ENCODE results near the gene HOXA2.

HOXA2 gene

DNA sequence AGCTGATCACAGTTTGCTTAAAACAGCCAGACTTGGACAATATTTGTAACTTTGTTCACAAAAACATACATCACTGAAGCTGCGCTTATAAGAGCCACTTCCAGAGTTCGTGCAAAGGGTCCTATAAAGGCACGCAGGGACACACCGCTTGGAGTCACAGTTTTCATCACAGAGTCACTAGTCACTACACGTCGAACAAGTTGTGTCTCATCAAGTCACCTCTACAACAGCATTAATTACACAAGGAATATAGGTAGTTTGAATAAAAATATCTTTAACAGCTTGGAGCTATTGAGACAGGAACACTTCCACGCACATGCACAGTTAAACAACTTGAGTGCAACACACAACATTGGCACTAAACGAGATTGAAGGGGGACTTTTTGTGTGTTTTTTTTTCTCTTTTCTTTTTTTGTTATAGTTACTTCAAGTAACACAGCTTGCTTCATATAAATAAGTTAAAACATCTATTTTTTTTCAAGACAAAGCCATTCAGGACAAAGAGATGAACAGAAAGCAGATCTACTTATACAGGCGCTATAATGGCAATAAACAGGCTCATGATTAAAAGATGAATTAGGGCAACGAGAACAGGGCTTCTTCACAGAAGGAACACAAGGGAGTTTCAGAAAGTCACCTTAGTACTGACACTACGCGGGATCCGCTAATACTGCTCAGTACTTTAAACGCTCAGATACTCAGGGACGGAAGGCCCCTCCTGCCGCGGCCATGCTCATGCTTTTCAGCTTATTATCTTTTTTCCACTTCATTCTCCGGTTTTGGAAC is 38.8 kb upstream of the HOXA2 start:
- DNase-seq (ENCODE audit: low read depth), result no peak

DNA sequence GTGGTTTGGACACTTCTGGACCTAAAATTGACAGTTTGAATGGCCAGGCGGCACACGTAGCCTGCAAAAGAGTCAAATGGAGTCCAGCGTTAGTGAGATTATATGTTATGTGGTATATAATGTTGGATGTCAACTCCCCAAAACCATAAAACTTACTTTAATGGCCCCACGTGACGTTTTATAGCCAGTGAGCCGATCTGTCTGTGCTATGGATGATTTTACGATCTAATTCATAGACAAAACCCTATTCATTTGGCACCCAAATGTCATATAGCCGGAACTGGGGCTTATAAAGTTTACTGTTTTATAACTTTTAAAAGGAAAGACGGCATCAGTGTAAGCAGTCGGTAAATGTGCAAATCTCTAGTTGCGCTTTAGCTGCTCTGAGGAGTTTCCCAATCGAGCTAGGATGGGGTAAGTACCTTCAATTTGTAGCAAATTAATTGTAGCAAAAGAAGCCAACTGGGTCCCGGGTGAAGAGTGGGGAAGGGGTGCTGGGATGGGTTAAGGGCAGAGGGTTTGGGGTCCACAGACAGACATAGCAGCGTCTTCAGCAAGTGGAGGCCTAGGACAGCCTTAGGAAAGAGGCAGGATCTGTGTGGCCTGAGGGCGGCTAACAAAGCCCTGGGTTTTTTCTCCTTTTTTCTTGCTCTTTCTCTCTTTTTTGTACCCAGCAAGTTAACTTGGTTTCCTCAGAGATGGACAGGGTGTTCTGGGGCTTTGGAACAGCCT is 37.8 kb upstream of the HOXA2 start:
- no peak for DNase-seq (ENCODE audit: low read depth)

DNA sequence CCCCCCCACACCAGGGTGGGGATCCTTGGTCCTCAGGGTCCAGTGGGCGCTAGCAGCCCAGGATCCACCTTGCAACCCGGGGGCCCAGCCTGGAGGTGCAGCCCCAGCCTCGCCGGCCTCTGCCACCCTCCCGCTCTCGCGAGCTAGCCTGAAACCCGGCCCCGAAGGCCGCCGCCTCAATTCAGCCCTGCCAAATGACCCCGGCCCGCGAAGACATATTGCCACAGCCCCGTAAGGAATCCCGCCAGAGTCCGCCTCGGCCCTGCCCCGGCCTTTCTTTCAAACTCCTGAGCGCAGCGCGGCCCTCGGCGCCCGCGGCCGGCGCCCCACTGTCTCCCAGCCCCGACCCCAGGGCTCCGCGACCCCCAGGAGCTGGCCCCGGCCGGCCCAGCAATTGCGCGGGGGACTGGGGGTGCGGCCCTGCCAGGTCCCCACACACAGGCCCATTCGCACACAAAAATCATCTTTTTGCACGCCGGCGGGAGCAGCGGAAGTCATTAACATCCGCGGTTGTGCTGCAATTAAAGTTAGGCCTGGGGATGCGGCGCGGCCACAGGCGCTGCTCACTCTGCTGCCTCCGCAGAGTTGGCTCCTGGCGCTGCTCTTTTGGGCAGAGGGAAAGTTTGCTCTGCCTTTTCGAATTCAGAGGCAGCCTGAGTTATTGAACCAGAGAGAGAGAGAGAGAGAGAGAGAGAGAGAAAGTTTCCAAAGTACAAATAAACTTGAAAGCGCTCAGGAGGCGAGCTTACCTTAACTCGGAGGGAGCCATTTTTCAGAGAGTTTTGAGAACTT is 37.0 kb upstream of the HOXA2 start:
- no peak for DNase-seq (ENCODE audit: low read depth)

DNA sequence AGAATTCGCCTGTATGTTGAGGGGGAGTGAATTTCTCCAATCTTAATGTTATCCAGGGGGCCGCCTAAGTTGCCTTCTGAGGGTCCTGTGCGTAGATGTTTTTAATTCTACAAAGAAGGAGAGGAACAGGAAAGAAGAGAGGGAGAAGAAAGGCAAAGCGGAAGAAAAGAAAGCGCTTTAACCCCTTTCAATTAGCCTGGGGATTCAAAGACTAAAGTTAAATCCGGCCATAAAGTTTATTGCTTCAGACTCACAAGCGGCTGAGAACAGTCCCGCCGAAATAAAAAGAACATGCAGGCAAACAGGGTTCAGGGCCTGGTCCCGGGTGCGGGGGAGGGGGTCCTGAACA is 36.5 kb upstream of the HOXA2 start:
- no peak for DNase-seq (ENCODE audit: low read depth)

DNA sequence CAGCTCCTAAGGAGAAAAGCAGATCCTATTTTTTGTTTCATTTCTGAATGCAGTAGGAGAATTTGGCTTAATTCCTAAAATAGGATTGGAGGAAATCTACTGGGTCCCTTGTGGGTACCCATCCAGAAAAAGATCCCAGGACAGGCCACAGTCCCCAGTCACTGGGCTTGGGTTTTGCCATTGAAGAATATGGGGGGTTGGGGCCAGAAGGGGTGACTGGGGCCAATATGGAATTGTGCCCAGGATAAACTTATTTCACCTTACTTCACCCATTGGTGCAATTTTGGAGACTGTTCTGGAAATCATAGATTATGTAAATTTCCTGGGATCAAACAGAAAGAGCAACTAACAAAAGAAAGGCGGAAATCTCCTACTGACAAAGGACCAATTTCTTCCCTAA is 36.0 kb upstream of the HOXA2 start:
- no peak for DNase-seq (ENCODE audit: low read depth)

DNA sequence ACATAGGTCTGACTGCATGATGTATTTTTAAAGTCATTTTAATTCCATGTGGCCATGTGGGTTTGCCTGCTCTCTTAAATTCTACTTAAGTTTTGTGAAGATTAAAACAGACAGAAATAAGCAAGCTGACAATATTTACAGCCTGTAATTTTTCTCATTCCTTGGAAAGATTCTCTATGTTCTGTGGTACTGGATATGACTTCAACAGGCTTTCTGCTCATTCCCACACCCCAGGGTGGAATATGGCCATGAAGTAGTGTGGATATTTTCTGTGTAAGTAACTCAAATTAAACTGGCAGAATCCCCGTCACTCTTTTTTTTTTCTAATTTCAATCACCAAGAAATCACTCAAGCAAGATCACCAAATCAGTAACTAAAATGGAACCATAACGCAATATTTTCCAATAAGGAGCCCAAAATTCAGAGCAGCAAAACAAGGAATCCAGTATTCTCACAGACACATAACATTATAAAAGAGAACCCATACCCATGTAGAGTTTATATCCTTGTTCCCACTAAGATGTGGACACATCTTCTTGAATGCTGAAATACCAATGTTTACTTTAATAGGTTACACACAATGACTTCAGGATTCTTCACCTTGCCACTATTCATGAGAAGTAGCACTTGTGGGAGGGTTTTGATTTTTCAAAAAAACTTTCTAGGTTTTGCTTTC is 35.3 kb upstream of the HOXA2 start:
- no peak for DNase-seq (ENCODE audit: low read depth)

DNA sequence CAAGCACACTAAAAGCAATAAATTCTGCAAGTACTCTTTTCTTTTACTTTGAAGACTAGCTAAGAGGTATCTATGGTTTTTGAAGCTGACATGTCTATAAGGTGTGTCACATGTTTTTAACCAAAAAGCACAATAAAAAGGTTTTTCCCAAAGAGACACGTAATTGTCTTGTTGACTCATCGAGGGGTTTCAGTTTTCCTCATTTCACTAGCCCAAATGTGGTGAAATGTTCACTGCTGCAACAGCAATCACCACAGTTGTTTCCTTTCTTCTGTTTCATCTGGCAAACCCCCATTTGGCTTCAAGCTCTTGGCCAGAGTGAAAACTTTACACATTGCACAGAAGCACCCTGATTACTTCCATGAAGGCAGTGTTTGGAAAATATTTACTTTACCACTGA is 31.9 kb upstream of the HOXA2 start:
- peak; percentile 84 for DNase-seq (ENCODE audit: low read depth)

DNA sequence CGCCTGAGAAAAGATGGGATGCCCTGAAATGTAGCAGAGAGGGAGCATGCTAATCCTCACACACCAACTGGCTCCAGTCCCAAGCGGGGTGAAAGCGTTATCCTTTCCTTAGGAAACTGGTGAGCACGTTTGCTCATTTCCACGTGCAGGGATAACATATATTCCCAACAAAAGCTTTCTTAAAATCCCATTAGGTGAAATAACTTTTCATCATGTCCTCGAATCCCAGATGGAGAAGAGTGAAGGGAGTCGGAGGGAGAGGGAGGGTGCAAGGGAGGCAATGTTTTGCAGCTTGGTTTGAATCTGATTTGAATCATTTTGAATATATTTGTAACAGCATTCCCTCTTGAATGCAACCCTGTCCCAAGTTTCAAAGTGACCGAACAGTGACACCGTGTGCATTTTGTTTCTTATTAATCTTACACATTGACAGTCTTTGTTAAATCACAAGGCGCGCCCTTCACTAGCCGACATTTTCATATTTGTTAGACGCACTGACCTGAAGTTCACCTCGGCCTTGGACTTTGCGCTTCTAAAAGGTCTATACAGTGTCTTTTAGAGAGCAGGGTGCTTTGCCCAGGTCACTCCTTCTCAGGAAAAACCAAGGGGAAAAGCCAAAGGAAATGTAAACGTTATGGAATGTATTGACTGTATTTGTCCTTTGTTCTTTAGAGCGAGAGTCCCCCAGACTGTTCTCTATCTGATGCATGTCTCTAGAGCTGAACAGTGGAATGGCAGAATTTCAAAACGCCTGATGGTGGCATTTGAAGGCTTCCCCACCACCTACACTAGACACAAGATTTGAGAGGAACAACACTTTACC is 31.1 kb upstream of the HOXA2 start:
- no peak for DNase-seq (ENCODE audit: low read depth)

DNA sequence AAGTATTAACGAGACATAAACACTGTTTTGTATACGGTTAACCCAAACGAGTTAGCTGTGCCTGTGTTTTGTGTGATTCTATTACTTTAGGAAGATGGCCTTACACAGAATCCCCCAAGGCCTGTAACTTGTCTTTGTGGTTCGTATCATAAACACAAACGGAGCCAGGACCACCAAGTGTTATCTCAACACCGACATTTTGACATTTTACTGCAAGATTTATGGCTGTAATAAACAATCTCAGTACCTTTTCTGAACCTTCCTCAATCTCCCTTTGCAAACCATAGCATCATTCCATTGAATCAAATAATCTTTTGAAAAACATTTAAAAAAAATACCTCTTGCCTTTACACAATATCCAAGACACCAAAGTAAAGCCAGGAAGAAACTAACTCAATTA is 30.5 kb upstream of the HOXA2 start:
- no peak for DNase-seq (ENCODE audit: low read depth)

DNA sequence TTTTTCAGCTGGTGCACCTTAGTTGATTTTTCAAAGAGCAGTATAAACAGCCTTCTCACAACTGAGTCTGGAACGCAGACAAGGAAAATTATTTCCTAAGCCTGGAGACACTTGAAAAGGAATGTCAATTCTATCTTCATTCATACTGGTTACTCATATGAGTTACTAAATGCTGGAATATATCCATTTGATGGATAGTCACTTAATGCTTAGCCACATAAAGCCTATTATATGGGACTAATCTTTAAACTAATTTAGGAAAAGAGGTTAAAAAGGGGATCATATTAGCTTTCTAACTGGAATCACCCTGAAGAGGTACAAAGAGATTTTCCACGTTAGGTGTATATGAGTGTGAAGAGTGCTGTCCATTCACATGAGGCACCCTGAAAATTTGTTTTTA is 29.7 kb upstream of the HOXA2 start:
- DNase-seq (ENCODE audit: low read depth), result no peak

DNA sequence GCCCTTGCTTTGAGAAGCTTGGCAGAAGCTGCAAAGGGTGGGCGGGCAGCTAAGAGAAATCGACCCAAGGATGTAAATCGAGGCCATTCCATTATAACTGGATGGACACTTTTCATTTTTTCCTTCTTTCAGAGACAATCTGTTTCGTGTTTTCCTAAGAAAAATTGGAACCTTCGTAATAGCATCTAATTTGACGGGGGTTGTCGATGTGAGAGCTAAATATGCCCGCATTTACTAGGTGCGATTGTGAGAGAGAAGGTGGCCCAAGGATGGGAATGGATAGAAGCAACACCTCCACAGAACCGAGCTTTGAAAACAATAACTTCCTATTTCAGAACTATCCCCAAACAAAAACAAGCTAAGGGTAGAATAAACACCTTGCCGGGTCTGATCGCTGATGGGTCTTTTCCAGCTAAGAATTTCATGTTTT is 28.9 kb upstream of the HOXA2 start:
- DNase-seq (ENCODE audit: low read depth), result no peak

DNA sequence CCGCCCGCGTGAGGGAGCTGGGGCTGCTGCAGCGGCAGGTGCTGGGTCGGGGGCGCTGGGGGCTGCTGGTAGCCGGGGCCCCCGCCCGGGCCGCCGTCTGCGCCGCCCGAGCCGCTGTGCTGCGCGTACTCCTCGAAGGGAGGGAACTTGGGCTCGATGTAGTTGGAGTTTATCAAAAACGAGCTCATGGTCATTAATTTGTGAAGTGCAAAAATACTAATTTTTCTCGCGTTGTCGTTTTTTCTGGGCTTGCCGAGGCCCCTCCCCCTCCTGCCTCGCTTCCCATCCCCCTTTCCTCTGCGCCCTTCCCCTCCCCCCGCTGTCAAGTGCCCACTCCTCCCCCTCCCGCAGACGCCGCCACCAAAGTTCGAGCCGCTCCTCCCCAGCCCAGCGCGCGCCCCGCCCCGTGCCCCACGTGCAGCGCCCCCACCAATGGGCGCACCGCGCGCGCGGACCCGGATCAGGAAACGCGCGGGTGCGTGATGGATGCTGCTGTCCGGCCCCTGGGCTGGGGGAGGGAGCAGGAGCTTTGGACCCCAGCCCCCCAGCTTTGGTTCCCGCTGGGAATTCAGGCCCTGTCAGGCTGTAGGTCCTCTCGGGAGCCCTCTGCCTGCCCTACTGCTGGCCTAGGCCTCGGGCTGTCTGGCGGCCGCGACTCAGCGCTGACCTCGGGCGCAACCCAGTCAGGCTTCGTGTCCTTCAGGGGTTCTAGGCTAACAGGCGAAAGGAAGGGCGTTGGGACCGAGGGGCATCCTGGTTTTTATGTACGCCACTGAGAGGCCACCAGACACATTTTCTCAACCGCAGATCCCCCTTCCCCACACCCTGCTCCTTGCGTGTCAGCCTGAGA is 28.3 kb upstream of the HOXA2 start, which contains the start of gene HOXA4:
Gene HOXA4, minus strand, starts transcription at position 218 of the 850 bp plus-strand sequence. Its CDS starts 24 bp downstream, at position 194.
- peak; percentile 90 for DNase-seq (ENCODE audit: low read depth)

DNA sequence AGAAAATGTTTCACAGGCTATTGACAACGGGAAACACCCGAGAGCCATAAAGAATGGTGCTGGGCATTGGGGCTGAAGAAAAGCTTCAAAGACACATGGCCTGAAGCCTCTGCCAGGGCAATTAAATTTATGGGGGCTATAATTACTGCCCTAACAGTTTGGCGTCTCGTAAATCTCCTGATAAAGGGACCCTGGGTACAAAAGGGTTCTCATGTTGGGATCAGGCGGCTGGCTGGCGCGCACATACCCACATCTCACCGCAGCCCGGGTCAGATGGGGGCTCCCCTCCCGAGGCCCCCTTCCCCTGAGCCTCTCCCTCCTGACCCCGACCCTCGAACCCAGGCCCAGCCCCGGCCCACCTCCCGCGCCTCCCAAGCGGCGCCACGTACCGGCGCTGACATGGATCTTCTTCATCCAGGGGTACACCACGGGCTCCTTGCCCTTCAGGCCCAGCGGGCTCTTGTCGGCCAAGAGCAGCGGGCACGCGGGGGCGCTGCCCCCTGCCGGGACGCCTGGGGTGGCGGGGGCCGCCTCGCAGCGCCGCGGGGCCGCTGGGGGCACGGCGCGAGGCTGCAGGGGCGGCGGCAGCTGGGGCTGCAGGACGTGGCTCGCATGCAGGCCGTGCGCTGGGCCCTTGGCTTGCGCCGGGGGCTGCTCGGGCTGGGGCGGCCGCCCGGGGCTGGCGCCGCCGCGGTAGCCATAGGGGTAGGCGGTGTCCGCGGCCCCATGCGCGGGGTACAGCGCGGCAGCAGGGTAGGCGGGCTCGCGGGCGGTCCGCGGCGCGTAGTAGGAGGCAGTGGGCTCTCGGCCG is 27.5 kb upstream of the HOXA2 start:
- peak; percentile 49 for DNase-seq (ENCODE audit: low read depth)

DNA sequence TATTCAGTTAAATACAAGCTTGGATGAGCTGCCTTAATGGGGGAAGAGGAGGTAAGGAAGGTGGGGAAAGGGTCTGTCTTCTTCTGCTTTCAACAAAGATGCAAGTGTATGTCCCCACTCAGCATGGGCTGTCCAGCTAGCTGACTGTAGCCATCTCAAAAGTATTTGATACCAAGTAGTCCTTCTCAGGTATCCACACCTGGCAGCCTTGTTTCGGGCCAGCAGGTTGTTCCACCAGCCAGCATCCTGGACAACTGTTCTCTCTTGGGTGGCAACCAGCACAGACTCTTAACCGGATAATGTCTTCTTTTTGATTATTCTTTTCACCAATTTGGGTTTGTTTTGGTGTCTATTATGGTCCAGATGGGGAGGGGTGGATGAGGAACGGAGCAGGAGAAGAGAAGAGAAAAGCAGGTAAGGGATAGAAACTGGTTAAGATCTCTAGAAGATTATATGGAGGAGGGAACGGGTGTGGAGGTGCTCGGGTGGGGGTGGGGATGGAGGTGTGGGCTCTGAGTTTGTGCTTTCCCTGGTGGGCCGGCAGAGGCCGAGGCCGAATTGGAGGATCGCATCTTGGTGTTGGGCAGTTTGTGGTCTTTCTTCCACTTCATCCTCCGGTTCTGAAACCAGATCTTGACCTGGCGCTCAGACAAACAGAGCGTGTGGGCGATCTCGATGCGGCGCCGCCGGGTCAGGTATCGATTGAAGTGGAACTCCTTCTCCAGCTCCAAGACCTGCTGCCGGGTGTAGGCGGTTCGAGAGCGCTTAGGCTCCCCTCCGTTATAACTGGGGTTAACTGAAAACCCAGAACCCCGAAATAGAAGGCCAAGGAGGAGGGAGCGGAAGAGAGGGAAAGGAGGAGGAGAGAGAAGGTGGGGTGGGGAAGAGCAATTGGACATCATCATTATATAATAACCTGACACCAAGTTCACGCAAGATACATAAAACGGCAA is 26.6 kb upstream of the HOXA2 start:
- no peak for DNase-seq (ENCODE audit: low read depth)

DNA sequence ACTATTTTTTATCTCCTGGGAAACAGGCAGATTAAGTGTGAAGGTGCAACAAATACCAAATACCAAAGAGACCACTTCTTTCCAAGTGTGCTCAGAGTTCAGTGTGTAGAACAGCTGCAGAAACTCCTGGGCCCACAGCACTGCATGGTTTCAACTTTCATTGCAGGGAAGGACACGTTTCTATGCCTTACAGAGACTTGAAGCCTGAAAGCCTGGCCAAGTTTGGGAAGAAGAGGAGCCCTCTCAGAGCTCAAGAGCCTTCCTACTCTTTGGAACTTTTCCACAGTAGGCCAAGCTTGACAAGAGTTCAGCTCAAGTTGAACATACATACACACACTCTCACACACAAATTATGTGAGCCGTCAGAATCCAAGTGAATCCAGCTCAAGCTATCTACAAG is 25.6 kb upstream of the HOXA2 start:
- no peak for DNase-seq (ENCODE audit: low read depth)

DNA sequence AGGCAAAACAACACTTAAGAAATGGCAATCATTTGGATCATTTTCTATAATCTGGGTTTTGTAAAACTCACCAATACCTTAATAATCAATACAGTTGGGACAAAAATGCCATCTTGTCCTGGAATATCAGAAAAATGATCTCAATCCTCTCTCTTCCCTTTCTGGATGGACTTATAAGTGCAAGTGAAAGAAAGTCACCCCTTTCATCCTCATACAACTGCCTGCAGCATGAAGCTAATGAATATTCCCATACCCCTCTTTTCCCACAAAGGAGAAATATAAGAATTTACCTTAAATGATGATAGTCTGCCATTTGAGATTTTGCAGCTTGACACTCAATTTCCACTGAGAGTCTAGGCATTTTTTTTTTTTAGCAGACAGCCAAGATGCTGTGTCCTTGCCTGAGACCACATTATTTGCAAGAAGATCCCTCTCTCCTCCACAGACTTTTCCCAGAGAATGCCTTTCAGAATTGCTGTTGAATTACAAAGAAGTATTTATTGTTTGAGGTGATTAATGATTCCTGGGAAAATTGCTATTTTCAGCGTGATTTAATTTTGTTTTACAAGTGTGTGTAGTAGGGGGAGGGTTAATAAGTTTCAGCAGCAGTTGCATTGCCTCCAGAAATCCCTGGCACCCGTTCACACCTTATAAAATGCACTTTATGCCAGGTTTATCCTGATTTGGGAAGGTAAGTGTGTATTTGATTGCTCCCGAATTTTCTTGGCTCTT is 24.3 kb upstream of the HOXA2 start:
- no peak for DNase-seq (ENCODE audit: low read depth)

DNA sequence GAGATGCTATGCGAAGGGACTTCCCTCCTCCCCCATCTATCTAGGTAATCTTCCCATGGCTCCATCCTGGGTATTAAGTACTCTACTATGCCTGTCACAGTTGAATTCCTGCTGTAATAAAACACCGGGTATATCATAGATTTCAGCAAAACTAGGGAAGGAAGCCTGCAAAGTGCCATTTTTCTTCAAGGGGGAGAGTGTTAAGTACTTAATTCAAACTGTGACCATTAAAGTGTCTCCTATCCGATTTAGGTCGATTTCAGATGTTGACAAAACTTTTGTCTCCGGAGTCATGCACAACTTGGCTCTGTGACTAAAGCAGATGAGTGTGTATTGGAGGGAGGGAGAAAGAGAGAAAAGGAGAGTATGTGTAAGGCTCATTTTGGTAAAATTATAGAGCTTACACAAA is 23.5 kb upstream of the HOXA2 start:
- DNase-seq (ENCODE audit: low read depth), result no peak
